GM12892 (cell line): ENCODE data around the gene FADS6.

Experiments used
- POLR2A ChIP-seq: IDR thresholded peaks from 2 replicates; pipeline ENCODE4 v1.6.1; 2011; ENCODE audit warnings: low read depth, low read length, control low read depth
- POLR2AphosphoS5 ChIP-seq: IDR thresholded peaks from 2 replicates; pipeline ENCODE4 v1.6.1; 2011; ENCODE audit warnings: low read depth, low read length, control low read depth

- TF ChIP-seq POLR2AphosphoS5 (no peak), POLR2A (no peak)
Measured at GRCh38 chr17:74862108-74862901, 31.1 kb downstream of the FADS6 start.
